ENCODE data around the gene CALML6.
"Not testable (repeated sequence)": the region's sequence is repeated elsewhere in the genome, so short reads cannot be mapped to it uniquely, and the experiment has no call there.

CALML6 gene

DNA sequence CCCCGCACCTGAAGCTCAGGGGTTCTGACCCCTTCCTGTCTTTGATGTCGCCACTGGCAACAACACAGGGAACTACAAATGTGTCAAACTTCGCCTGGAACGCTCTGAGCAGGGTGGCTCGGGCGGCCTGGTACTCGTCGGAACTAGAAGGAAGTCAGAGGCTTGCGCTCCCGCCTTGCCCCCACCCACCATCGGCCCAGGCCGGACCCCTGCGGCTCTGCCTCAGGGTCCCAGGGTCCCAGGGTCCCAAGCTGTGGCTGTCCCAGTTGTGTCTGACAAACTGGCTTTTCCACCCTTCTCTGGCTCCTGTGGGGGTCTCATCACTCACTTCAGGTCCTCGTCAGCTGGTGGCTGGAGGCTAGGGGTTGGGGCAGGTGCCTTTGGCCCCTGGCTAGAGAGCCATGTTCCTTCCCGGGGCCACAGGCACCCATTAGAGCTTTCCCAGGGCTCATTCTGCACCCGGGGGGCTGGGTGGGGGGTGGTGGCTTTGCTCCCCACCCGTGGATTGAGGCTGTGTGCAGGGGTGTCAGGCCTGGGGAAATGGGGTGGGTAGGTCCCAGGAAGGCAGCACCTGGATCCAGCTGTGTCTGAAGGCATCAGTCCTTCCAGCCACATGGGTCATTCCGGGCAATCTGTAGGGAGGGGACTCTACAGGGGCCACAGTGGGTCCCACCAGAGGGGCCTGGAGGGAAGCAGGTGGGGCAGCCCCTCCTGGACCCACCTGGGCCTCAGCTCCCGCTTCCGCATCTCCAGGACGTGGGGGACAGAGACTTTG is 12.0 kb downstream of the CALML6 start:
- no peak for DNase-seq

GRCh38 chr1:1927751-1928150 is 12.7 kb downstream of the CALML6 start:
- DNase-seq, result no peak

DNA sequence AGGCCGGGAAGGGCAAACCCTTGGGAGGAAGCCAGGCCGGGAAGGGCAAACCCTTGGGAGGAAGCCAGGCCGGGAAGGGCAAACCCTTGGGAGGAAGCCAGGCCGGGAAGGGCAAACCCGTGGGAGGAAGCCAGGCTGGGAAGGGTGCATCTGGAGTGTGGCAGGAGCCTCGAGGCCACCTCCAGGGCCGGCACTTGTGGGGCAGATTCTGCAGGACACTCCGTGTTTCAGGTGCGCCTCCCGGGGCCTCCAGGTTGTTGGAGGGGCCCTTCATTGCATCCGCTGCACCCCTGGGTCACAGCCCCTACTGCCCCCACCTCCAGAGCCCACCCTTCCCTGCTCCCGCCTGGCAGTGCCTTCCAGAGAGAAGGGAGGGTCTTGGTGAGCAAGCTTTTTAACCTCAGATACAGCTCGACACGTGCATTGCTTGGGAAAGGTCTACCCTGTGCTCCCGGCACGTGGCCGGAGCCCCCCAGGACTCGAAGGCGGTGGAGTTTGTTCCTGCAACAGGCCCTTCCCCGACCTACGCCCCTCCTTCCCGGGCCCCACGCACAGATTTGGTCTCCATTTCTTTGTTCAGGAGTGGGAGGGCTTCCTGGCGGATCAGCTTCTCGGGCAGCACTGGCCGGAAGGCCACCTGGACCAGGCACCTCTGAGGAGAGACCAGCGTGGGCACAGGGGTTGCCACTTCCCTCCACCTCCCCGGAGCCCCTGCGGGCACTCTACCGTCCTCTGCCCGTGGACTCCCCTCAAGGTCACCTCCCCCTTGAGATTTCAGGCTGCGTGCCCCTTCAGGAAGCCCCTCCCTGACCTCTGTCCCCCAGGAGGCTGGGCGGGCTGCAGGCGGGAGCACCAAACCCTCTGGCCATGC is 13.4 kb downstream of the CALML6 start:
- no peak for DNase-seq

DNA sequence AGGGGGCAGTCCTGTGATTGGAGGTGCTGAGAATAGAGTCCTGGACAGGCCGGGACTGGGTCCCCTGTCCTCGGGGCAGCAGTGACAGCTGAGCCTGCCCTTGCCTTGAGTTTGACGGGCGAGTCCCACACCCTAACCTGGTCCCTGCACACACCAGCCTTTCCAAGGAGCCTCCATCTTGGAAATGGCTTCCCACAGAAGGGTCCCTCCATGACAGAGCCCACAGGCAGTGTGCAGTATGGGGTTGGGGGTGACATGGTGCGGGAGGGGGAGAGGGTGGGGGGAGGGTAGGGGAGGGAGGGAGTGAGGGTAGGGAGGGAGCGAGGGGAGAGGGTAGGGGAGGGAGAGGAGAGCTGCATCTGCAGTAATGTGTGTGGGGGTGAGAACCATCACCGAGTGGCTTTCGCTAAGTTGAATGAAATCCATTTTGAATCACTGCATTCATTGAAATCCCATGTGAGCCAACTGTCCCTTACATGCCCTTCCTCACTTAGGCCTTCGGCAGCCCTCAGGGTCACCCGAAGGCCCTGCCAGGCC is 14.1 kb downstream of the CALML6 start:
- no peak for DNase-seq

DNA sequence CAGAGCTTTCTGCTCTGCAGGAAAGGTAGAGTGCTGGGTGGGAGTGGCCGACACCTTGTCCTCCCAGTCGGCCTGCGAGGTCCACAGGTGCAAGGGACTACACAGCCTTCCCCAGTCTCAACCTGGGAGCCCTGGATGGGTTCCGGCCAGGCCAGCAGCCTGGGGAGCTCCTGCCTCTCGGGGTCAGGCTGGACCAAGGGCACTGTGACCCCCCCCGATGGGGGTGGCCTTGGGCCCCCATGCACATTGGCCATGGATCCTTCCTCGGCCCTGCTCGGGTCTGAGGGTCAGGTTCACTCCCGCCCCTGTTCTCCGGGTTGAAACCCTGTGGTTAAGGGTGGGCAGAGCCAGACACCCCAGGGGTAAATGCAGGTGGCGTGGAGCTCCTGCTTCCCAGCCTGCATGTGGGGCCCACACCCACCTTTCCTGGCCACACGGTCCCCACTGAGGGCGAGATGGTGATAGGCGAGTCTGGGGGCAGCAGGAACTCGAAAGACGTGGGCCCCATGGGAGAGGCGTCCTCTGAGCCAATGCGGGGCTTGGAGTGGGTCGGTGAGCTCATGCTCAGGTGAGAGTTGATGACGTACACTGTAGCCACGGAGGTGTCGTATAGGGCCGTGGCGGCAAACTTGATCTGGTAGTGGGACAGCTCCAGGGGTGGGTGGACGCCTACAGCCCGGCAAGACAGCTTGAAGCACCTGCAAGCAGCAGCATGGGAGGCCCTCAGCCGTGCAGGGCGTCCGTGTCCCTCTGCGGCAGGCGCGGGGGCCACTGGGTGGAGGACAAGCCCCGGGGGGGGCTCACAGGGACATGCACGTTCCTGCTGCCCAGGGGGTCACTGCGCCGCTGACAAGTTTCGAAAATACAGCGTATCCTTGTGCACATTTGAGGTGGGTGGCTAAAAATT is 14.8 kb downstream of the CALML6 start:
- no peak for DNase-seq

- DNase-seq, result not testable (repeated sequence)
Observed at GRCh38 chr1:1934848-1935247, 19.8 kb downstream of the CALML6 start.

DNA sequence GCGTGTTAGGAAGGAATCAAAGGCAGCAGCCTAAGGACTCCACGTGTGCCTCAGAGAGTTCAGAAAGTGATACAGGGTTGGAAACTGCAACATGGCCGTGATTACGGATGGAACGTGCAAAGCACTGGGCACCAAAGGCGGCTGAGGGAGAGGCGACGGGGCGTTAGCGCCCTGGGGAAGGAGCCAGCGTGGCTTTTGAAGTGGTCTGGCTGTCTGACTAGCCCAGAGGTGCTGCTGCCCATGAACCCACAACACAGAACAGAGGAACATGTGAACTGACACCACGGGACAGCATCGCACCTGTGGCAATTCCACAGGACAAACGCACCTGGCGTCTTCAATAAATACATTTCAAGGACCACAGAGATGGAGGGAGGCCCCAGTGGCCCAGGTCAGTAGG is 22.0 kb downstream of the CALML6 start:
- DNase-seq, result no peak

GRCh38 chr1:1937549-1938275 is 22.7 kb downstream of the CALML6 start:
- DNase-seq, result no peak

DNA sequence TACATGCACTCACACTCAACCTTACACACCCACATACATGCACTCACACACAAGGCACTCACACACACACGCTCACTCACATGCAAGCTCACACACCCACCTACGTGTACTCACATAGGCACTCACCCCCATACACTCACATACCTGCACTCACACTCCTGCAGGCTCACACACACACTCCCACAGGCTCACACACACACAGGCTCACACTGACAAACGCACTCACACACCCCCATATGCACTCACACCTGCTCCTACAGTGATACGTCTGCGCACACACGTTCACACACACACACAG is 23.2 kb downstream of the CALML6 start:
- no peak for DNase-seq

DNA sequence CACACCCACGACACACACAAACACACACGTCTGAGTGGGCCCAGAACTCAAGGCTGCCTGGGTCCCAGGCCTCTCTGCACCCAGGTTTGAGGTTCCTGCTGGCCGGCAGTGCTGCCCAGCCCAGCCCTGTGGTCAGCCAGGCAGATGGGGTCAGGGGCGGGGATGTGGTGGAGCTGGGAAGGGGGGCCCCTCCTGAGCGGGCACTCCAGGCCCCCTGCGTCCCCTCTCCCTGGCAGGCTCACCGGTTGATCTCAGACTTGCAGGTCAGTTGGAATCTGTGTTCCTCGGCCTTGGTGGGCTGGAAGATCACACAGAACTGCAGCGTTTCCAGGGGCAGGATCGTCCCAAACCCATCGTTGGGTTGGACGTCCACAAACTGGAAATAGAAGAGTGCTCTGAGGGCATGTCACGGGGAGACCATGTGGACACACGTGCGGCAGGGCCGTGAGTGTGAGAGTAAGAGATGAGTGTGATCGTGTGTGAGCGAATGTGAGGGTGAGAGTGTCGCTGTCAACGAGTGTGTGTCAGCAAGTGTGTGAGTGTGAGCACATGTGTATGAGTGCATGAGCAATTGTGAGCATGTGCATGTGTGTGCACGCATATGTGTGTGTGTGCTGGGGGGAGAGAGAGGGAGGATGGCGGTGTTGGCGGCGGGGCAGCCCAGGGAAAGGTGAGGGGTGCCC is 23.7 kb downstream of the CALML6 start:
- no peak for DNase-seq

- DNase-seq, result no peak
Observed at GRCh38 chr1:1939296-1940122, 24.4 kb downstream of the CALML6 start.

DNA sequence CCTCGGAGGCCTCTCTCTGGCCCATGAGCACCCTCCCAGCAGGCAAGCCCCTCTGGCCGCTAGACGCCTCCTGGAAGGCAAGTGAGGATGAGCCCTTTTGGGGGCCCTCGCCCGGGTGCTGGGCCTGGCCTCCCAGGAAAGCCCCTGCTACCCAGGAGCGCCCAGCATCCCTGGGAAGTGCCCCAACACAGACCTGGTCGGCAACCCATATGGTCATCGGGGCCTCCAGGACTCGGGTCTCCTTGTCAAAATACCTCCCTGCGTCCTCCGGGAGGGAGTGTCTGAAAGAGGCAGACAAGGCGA is 25.0 kb downstream of the CALML6 start:
- no peak for DNase-seq

GRCh38 chr1:1941211-1941841 is 26.3 kb downstream of the CALML6 start:
- DNase-seq, result no peak

GRCh38 chr1:1941868-1942752 is 27.1 kb downstream of the CALML6 start:
- DNase-seq, result no peak

DNA sequence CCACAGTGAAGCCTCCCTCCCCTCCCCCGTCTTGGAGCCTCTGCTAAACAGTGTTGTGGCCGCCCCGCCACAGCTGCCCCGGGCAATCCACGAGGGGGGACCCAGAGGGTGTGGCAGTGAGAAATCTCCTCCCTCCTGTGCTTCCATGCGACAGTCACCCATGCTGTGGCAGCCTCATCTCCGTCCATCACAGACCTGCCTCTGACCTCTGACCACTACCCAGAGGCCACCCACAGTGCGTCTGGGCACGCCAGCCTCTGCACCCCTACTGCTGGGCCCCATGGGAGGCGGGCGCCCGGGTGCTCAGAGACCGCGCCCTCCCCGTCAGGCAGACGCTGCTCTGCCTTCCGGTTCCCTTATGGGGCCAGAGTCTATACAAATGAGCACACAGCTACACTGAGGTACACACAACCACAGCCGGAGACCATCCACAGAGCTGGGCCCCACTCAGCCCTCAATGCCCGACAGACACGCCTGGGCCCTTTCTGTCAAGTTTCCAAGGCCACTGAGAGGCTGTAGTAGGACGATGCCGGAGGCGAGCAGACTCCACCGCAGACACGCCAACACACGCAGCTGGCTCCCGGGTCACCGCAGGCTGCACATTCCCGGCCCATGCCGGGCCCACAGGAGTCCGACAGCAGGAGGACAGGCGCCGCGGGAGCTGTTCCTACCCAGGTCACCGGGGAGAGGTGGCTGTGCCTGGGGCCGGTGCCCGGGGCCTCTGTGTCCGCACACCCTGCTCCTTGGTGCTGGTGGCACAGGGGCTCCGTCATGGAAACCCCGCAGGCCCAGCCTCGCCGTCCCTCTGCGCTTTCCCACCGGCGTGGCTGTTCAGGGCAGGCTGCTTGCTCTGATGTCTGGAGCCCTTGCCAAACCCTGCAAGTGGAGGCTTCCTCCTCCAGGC is 27.9 kb downstream of the CALML6 start:
- DNase-seq, result no peak

- peak; percentile 16 to 55 for DNase-seq
Observed at GRCh38 chr1:1943834-1944570, 28.9 kb downstream of the CALML6 start.

GRCh38 chr1:1945782-1946393 is 30.8 kb downstream of the CALML6 start:
- no peak for DNase-seq

All from NCI-H2081 (cell line).